Calu3 (cell line): ENCODE results near the gene PCDHA7. TPM values are rescaled to one million over a fixed set of nuclear protein-coding genes. Genes with fewer than 3 reads are reported as not detected.
"Not testable (repeated sequence)": the region's sequence is repeated elsewhere in the genome, so short reads cannot be mapped to it uniquely, and the experiment has no call there.

Experiments used
- BruUV-seq: library from RNA; stranded (reverse); fragments of 400-500 nt; replicated peaks from 2 replicates; lab custom pipeline; 2021; lab: Mats Ljungman, UMichigan
- CTCF ChIA-PET: fragments of 300-600 bp; sonication (Branson Sonifier 250); formaldehyde crosslinking; loops from one replicate; lab custom pipeline; 2022; ENCODE audit warnings: antibody characterized with exemption; lab: Charles Lee
- DNase-seq: peaks from one replicate; pipeline ENCODE4 v3.0.0; 2022
- H3K27ac Mint-ChIP-seq: one replicate; pipeline ENCODE4 v1.8.0; 2022; ENCODE audit warnings: mixed read lengths; ENCODE audit not compliant: unreplicated experiment
- H3K27me3 Mint-ChIP-seq: one replicate; pipeline ENCODE4 v1.8.0; 2022; ENCODE audit warnings: mixed read lengths; ENCODE audit not compliant: unreplicated experiment
- H3K36me3 Mint-ChIP-seq: one replicate; pipeline ENCODE4 v1.8.0; 2022; ENCODE audit warnings: mild to moderate bottlenecking, moderate library complexity, mixed read lengths; ENCODE audit not compliant: insufficient read depth, unreplicated experiment
- H3K4me1 Mint-ChIP-seq: one replicate; pipeline ENCODE4 v1.8.0; 2022; ENCODE audit warnings: mild to moderate bottlenecking, low read depth, mixed read lengths; ENCODE audit not compliant: unreplicated experiment
- H3K4me3 Mint-ChIP-seq: one replicate; pipeline ENCODE4 v1.8.0; 2022; ENCODE audit warnings: mild to moderate bottlenecking, low read depth, moderate library complexity, mixed read lengths; ENCODE audit not compliant: unreplicated experiment
- H3K9me3 Mint-ChIP-seq: one replicate; pipeline ENCODE4 v1.8.0; 2022; ENCODE audit warnings: low read depth, mixed read lengths; ENCODE audit not compliant: unreplicated experiment
- CTCF ChIP-seq: fragments of 200-600 bp; IDR thresholded peaks from one replicate; pipeline ENCODE4 v1.8.0; 2022; ENCODE audit warnings: antibody characterized with exemption; ENCODE audit not compliant: unreplicated experiment
- intact Hi-C: fragments of 100-400 bp; cut with micrococcal nuclease; formaldehyde crosslinking; loops from one replicate; pipeline ENCODE4 v1.10.0; 2022; ENCODE audit not compliant: unreplicated experiment
- total RNA-seq: library from RNA; stranded (reverse); gene quantifications from 2 replicates; pipeline ENCODE4 v1.2.3, GENCODE V29; 2022

The PCDHA7 gene
- total RNA-seq, 1 experiment from 2014 or later: 1.2 TPM

DNA sequence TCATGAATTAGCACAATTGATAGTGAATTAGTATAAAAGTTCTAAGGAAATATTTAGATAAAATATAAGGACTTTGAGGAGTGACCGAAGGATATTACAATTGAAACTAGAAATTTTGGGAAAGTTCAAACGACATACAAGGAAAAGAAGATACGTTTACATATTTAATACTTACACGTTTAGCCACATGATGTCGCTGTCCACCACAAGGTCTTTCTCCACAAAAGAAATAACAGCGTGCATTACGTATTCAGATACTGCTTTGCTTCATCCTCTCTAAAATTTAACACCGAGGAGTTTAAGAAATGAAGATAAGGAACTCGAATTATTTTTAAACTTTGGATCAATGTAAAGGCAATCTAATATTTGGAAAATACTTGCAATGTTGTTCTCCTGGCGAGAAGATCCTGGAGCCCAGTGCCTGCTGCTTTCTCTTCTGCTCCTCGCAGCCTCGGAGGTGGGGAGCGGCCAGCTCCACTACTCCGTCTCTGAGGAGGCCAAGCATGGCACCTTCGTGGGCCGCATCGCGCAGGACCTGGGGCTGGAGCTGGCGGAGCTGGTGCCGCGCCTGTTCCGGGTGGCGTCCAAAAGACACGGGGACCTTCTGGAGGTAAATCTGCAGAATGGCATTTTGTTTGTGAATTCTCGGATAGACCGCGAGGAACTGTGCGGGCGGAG, 33.1 kb upstream of the PCDHA7 start, which contains the start of gene PCDHA3:
PCDHA3 (plus strand) TSS at position 242 of the 678 bp plus-strand sequence.
- no peak for DNase-seq
- Mint-ChIP-seq H3K4me3 (no peak within 1 kb of the TSS), H3K4me1 (no peaks in the 10 kb centered on the region), H3K27ac (no peak within 1 kb of the TSS), H3K9me3 (peaks cover 7% of the 10 kb centered on the region), H3K36me3 (peaks cover 5% of the 10 kb centered on the region), H3K27me3 (no peaks in the 10 kb centered on the region)
- intact Hi-C loops: loop anchor here (10.0 kb wide), 1 partner anchor 754 kb away; no protein-coding TSS in a partner anchor
- no TSS peak for BruUV-seq
- CTCF ChIA-PET: no interaction called here
- TF ChIP-seq CTCF: no peak

GRCh38 chr5:140801494-140801841, 32.6 kb upstream of the PCDHA7 start:
- no peaks in the 10 kb centered on the region for H3K4me1 Mint-ChIP-seq
- H3K4me3 Mint-ChIP-seq: no peak overlapping the region
- BruUV-seq: no TSS peak
- H3K9me3 Mint-ChIP-seq: peaks cover 7% of the 10 kb centered on the region
- CTCF ChIA-PET: no interaction called here
- H3K27me3 Mint-ChIP-seq: no peaks in the 10 kb centered on the region
- H3K36me3 Mint-ChIP-seq: peaks cover 5% of the 10 kb centered on the region
- TF ChIP-seq CTCF: no peak
- no peak for DNase-seq
- intact Hi-C loops: loop anchor here (10.0 kb wide), 1 partner anchor 753 kb away; no protein-coding TSS in a partner anchor
- no peak overlapping the region for H3K27ac Mint-ChIP-seq

DNA sequence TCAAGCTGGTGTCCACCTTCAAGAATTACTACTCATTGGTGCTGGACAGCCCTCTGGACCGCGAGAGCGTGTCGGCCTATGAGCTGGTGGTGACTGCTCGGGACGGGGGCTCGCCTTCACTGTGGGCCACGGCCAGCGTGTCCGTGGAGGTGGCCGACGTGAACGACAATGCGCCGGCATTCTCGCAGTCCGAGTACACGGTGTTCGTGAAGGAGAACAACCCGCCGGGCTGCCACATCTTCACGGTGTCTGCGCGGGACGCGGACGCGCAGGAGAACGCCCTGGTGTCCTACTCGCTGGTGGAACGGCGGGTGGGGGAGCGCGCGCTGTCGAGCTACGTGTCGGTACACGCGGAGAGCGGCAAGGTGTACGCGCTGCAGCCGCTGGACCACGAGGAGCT, 31.7 kb upstream of the PCDHA7 start:
- H3K4me3 Mint-ChIP-seq, H3K27ac Mint-ChIP-seq, CTCF ChIA-PET, DNase-seq, H3K27me3 Mint-ChIP-seq, BruUV-seq, H3K9me3 Mint-ChIP-seq, H3K4me1 Mint-ChIP-seq: not testable (repeated sequence)
- intact Hi-C loops: loop anchor here (10.0 kb wide), 1 partner anchor 752 kb away; no protein-coding TSS in a partner anchor
- H3K36me3 Mint-ChIP-seq: peaks cover 12% of the 10 kb centered on the region

GRCh38 chr5:140802781-140803271, 31.2 kb upstream of the PCDHA7 start:
- no peak for TF ChIP-seq CTCF
- H3K27ac Mint-ChIP-seq: no peak overlapping the region
- no peak overlapping the region for H3K4me3 Mint-ChIP-seq
- intact Hi-C loops: loop anchor here (10.0 kb wide), 1 partner anchor 752 kb away; no protein-coding TSS in a partner anchor
- H3K4me1 Mint-ChIP-seq: no peaks in the 10 kb centered on the region
- H3K36me3 Mint-ChIP-seq: peaks cover 15% of the 10 kb centered on the region
- CTCF ChIA-PET: no interaction called here
- no peaks in the 10 kb centered on the region for H3K27me3 Mint-ChIP-seq
- peaks cover 7% of the 10 kb centered on the region for H3K9me3 Mint-ChIP-seq
- no TSS peak for BruUV-seq
- DNase-seq: no peak
